Peyer's patch (tissue), 4 donors: ENCODE data around the gene SIX5. TPM values are rescaled to one million over a fixed set of nuclear protein-coding genes. Genes with fewer than 3 reads are reported as not detected.

Source experiments
- DNase-seq, 3 donors: peaks; one replicate each; pipeline ENCODE4 v3.0.0-alpha.2; 2017 to 2019
- H3K27ac ChIP-seq, 4 donors: fragments of 200-600 bp; sonication (generic); one replicate each; pipeline ENCODE4 v1.5.1; 2016 to 2019
- H3K27me3 ChIP-seq, 2 donors: fragments of 200-600 bp; sonication (generic); one replicate each; pipeline ENCODE4 v1.5.1; 2019
- H3K36me3 ChIP-seq, 3 donors: fragments of 200-600 bp; sonication (generic); one replicate each; pipeline ENCODE4 v1.5.1; 2016 to 2019
- H3K4me1 ChIP-seq, 4 donors: fragments of 200-600 bp; sonication (generic); one replicate each; pipeline ENCODE4 v1.5.1; 2016 to 2019
- H3K4me3 ChIP-seq, 4 donors: fragments of 200-600 bp; sonication (generic); 1 replicate in 3 of 4; 2 replicates in 1 of 4; pipeline ENCODE4 v1.5.1; 2016 to 2019; ENCODE audit warnings: mild to moderate bottlenecking in 1 of 4
- H3K9me3 ChIP-seq, 4 donors: fragments of 200-600 bp; sonication (generic); one replicate each; pipeline ENCODE4 v1.5.1; 2016 to 2019; ENCODE audit warnings: mild to moderate bottlenecking in 1 of 4
- POLR2A ChIP-seq, 2 donors: fragments of 450-650 bp; IDR thresholded peaks; one replicate each; pipeline ENCODE4 v1.5.1; 2017; ENCODE audit warnings: antibody characterized with exemption in 2 of 2, mild to moderate bottlenecking in 2 of 2, moderate library complexity in 2 of 2
- total RNA-seq, 4 donors: library from RNA; depleted of rRNA; stranded (reverse); fragments of >200 nt; gene quantifications; one replicate each; pipeline ENCODE4 v1.1.0, GENCODE V29; 2016
- TF ChIP-seq, protein P1 (sequence below), 6 experiments: fragments of 450-650 bp in 4 of 6; fragments of 200-600 bp in 2 of 6; sonication (generic) in 1 of 6; IDR thresholded peaks; one replicate each; pipeline ENCODE4 v1.5.1; 2017 to 2019; ENCODE audit warnings: antibody characterized with exemption in 6 of 6, mild to moderate bottlenecking in 3 of 6, moderate library complexity in 1 of 6

Gene SIX5
- total RNA-seq, 4 donors from 2014 or later = 3.3 to 11.5 (median 6.2) TPM

DNA sequence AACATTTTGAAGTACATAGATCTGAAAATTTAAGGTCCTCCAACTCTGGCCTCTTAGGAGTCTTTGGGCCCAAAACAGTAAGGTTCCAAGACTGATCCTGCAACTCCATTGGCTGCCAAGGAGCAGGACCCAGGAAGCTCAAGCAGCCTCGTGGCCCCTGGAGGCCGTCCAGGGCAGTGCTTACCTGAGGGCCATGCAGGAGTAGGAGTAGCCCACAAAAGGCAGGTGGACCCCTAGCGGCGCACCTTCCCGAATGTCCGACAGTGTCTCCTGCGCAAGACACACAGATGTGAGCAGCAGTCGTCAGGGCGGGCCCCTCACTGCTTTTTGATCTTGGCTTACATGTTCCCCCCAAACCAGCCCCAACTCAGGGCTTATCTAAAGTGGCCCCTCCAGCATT lies 5.7 kb upstream of the SIX5 start:
- H3K36me3 ChIP-seq = peaks cover 0 to 15% (median 0%) of the 10 kb centered on the region in 3 donors

GRCh38 chr19:45773384-45773783 lies 4.3 kb upstream of the SIX5 start:
- DNase-seq = no peak
- TF ChIP-seq, protein P1, sequence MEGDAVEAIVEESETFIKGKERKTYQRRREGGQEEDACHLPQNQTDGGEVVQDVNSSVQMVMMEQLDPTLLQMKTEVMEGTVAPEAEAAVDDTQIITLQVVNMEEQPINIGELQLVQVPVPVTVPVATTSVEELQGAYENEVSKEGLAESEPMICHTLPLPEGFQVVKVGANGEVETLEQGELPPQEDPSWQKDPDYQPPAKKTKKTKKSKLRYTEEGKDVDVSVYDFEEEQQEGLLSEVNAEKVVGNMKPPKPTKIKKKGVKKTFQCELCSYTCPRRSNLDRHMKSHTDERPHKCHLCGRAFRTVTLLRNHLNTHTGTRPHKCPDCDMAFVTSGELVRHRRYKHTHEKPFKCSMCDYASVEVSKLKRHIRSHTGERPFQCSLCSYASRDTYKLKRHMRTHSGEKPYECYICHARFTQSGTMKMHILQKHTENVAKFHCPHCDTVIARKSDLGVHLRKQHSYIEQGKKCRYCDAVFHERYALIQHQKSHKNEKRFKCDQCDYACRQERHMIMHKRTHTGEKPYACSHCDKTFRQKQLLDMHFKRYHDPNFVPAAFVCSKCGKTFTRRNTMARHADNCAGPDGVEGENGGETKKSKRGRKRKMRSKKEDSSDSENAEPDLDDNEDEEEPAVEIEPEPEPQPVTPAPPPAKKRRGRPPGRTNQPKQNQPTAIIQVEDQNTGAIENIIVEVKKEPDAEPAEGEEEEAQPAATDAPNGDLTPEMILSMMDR (IDR thresholded peaks at IDR 0.05) = no peak
- no peak for TF ChIP-seq POLR2A (IDR thresholded peaks at IDR 0.05)
- Histone ChIP-seq H3K9me3 (no peaks in the 10 kb centered on the region), H3K27me3 (no peaks in the 10 kb centered on the region), H3K36me3 (peaks cover 0 to 15% (median 0%) of the 10 kb centered on the region in 3 donors), H3K27ac (peak overlapping the region in 1 of 4 donors; percentile 99), H3K4me1 (peaks cover 0 to 26% (median 6%) of the 10 kb centered on the region in 4 donors), H3K4me3 (no peak overlapping the region)

More for the DNA sequence above, 5.7 kb upstream of the SIX5 start:
- no peaks in the 10 kb centered on the region for H3K9me3 ChIP-seq
- no peak for DNase-seq
- no peaks in the 10 kb centered on the region for H3K27me3 ChIP-seq
- no peak for TF ChIP-seq POLR2A (IDR thresholded peaks at IDR 0.05)
- TF ChIP-seq, protein P1 (IDR thresholded peaks at IDR 0.05) = peak in 2 of 6 experiments; percentile 24 to 27
- H3K4me1 ChIP-seq = peaks cover 0 to 38% (median 17%) of the 10 kb centered on the region in 4 donors
- H3K27ac ChIP-seq = no peak overlapping the region
- H3K4me3 ChIP-seq = no peak overlapping the region

DNA sequence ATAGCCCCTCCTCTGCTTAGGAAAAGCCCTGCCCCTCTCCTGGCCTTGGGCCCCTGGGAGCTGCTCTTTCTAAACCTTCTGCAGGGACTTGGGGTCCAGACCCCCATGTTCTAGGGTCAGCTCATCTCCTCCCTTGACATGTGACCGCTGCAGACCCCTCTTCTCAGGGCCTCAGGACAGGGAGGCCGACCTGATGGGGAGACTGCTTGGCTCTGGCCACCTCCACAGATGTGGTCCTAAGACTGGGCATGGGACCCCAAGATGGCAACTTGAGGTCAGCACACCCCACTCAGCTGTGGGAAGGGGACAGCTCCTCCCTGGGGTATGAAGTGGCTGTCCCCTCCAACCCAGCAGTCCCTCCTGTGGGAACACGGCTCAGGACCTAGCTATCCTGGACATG lies 3.9 kb upstream of the SIX5 start:
- no peak for DNase-seq
- Histone ChIP-seq H3K36me3 (peaks cover 0 to 15% (median 0%) of the 10 kb centered on the region in 3 donors), H3K4me3 (no peak overlapping the region), H3K4me1 (peaks cover 0 to 25% (median 9%) of the 10 kb centered on the region in 4 donors), H3K27me3 (no peaks in the 10 kb centered on the region), H3K9me3 (no peaks in the 10 kb centered on the region), H3K27ac (peak overlapping the region in 2 of 4 donors; percentile 96 to 99)
- TF ChIP-seq POLR2A (IDR thresholded peaks at IDR 0.05) = no peak
- TF ChIP-seq, protein P1 (IDR thresholded peaks at IDR 0.05) = no peak

- Histone ChIP-seq H3K4me3 (peak overlapping the region in 2 of 4 donors; percentile 86 to 89), H3K9me3 (no peaks in the 10 kb centered on the region), H3K36me3 (peaks cover 0 to 8% (median 0%) of the 10 kb centered on the region in 3 donors), H3K27me3 (no peaks in the 10 kb centered on the region), H3K27ac (peak overlapping the region in 3 of 4 donors; percentile 76 to 99 (median 96)), H3K4me1 (peaks cover 0 to 25% (median 13%) of the 10 kb centered on the region in 4 donors)
- TF ChIP-seq, protein P1 (IDR thresholded peaks at IDR 0.05) = no peak
- TF ChIP-seq POLR2A (IDR thresholded peaks at IDR 0.05) = peak; percentile 37 to 47
- peak in 2 of 3 donors; percentile 66 to 71 for DNase-seq
Measured at GRCh38 chr19:45772130-45772840, 3.2 kb upstream of the SIX5 start.

- Histone ChIP-seq H3K4me3 (peak overlapping the region in 2 of 4 donors; percentile 86 to 89), H3K4me1 (peaks cover 0 to 32% (median 13%) of the 10 kb centered on the region in 4 donors), H3K27ac (peak overlapping the region; percentile 76 to 99 (median 91)), H3K27me3 (no peaks in the 10 kb centered on the region), H3K36me3 (no peaks in the 10 kb centered on the region), H3K9me3 (no peaks in the 10 kb centered on the region)
- TF ChIP-seq, protein P1 (IDR thresholded peaks at IDR 0.05) = no peak
- TF ChIP-seq POLR2A (IDR thresholded peaks at IDR 0.05) = no peak
- no peak for DNase-seq
Measured at GRCh38 chr19:45771311-45771933, 2.4 kb upstream of the SIX5 start.
